Stimulated activated CD4-positive, alpha-beta T cell treated with anti-CD3 and anti-CD28 coated beads, Interleukin-4, amount 100 ng/mL, for 1 hour (primary cell): ENCODE results near the gene GLIPR1.
"Not testable (repeated sequence)": the region's sequence is repeated elsewhere in the genome, so short reads cannot be mapped to it uniquely, and the experiment has no call there.

Source experiments
- DNase-seq: peaks from one replicate; pipeline ENCODE4 v3.0.0-alpha.2; 2020

Gene GLIPR1

GRCh38 chr12:75522124-75522523, 41.6 kb downstream of the GLIPR1 start:
- DNase-seq: not testable (repeated sequence)

DNA sequence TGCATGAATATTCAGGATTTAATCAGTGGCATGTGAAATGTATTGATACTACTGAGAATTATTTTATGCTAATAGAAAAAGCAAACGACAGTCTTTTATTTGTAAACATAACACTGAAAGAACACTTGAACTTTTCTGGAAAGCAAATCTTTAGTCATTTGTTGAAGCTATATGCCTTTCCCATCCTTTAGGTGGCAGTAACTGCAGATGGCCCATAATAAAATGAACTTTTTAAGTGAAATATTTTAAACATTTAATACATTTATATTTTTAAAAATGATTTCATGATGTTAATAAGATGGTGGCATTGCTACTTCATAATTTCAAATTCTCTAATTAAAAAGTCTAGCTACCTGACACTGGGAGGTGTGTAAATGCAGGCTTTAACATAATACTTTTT, 44.7 kb downstream of the GLIPR1 start:
- no peak for DNase-seq

DNA sequence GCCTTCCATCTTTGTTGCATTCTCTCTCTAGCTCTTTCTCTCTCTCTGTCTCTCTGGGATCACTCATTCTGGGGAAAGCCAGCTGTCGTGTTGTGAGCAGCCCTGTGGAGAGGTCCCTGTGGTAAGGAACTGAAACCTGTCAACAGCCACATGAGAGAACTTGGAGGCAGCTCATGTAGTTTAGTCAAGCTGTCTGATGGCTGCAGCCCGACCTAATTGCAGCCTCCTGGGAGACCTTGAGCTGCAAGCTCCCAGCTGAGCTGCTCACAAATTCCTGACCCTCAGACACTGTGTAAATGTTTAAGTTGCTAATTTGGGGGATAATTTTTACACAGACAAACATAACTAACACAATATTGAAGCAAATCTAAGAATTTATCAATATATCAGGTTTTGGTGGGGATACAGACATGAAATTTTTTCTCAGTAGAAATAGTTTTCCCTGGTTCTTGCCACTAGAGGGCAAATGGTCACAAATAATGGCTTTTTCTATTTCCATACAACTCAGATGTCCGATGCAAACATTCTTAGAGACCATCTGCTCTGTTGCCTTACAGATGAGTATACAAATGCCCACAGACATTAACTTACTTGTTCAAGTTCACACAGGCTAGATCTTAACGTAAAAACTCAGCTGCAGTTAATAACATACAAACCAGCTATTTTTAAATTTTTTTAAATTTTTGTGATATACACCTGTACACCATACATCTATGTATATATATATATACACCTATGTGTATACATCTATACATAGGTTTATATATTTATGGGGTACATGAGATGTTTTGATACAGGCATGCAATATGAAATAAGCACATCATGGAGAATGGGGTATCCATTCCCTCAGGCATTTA, 46.3 kb downstream of the GLIPR1 start:
- DNase-seq: no peak

GRCh38 chr12:75528272-75528671, 47.7 kb downstream of the GLIPR1 start:
- no peak for DNase-seq

- DNase-seq: no peak
These were observed 48.1 kb downstream of the GLIPR1 start for GRCh38 chr12:75528692-75529091.

- no peak for DNase-seq
These were observed 48.8 kb downstream of the GLIPR1 start for GRCh38 chr12:75529316-75529715.

DNA sequence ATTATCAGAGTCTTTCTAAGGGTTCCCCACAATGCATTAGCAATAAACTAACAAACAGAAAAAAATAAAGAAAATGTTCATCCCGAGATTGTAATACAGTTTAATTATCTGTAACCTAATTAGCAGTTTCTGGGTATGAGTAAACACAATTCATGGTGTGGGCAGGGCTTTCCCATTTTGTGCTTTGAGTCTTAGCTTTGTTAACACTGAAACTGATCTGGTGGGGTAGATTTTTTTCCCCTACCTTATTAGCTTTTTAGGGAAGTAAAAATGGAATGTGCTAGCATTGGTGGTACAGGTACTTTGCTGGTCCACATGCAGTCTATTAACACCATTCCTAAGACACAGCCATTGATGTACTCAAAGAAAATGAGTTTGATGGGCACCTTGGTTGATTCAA, 49.3 kb downstream of the GLIPR1 start:
- DNase-seq: no peak

DNA sequence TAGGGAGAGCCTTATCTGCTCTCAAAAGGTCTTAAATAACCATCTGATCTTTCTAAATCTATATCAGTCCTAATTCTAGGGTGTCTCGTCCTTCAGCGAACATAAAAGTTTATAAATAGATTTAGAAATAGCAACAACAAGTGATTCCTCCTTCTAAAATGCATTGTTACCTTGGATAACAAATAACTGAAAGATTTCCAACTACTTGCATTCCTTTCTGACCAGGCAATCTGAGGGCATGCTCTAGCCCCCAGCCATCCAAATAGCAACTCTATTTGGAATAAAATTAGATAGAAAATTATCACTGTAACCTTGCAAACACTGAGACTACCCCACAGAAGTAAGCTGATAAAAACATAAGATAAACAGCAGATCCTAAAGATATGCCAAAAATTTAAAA, 52.7 kb downstream of the GLIPR1 start:
- no peak for DNase-seq

GRCh38 chr12:75539889-75540288, 59.3 kb downstream of the GLIPR1 start:
- no peak for DNase-seq

- DNase-seq: no peak
These were observed 62.4 kb downstream of the GLIPR1 start for GRCh38 chr12:75542942-75543341.

- DNase-seq: no peak
These were observed 63.0 kb downstream of the GLIPR1 start for GRCh38 chr12:75543529-75543928.

DNA sequence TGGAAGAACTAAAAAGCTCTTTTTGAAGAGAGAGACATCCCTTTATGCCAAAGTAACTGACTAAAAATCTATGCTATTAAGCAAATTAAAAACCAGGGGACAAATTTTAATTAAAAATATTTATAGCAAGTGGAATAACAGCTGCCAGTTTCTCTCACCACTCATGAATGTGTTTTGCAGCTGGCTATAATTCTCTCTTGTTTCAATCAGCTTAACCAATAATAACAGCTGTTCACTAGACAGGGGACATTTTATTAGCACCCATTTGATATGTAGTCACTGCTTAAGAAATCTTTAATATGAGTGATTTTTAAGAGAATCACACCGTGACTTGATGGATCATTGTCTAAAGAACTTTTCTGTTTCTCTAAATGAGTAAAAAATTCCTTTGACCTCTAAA, 65.1 kb downstream of the GLIPR1 start:
- no peak for DNase-seq

DNA sequence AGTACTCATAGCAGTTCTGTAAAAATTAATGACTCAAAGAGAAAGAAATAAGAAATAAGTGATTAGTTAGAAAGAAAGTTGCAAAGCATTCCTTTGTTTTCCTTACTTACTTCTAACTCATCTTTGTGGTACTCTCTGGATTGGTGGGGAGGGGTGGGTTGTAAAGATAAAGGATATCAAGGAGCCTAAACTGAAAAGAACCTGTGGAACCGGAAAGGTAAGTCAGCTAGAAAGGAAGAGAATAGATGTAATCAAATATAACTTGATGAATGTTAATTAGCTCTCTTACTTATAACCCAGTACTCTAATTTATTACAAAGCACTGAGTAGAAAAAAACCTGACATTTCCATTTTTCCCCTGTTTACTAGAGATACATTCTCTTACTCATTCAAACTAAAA, 68.3 kb downstream of the GLIPR1 start:
- DNase-seq: no peak

DNA sequence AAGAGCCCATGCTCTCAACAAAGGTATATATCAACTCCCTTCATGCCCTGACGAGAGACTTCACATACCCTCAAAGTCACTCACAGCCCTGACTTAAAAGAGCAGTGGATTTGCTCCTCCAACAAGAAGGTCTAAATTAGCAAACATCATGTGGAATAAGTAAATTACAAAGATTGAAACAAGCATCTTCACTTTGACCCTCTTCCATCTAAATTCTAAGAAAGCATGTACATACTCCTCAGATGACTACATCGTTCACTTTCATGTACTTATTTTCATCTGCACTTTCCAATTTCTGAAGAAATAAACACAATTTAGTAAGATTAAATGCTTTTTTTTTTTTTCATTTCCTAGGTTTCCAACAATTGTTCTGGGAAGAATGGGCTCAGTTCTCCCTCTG, 69.4 kb downstream of the GLIPR1 start:
- no peak for DNase-seq

- no peak for DNase-seq
These were observed 70.1 kb downstream of the GLIPR1 start for GRCh38 chr12:75550401-75551240.

GRCh38 chr12:75551477-75551876, 70.9 kb downstream of the GLIPR1 start:
- DNase-seq: no peak

GRCh38 chr12:75553398-75553797, 72.8 kb downstream of the GLIPR1 start:
- no peak for DNase-seq
